GM12878 (cell line): ENCODE results near the gene SRRD. TPM values are rescaled to one million over a fixed set of nuclear protein-coding genes. Genes with fewer than 3 reads are reported as not detected.

Source experiments
- ATAC-seq: fragments of 200-7000 bp; cut with Tn5 transposase; 3 replicates; pipeline ENCODE4 v1.9.1; 2020; ENCODE audit warnings: mild to moderate bottlenecking, moderate library complexity
- BruUV-seq: library from RNA; stranded (reverse); fragments of 400-500 nt; replicated peaks from 2 replicates; lab custom pipeline; 2021; lab: Mats Ljungman, UMichigan
- CTCF ChIA-PET: fragments of 300-600 bp; sonication (Branson Sonifier 250); formaldehyde crosslinking; extraction: SDS; loops from one replicate; lab custom pipeline; 2021; ENCODE audit warnings: inconsistent platforms; lab: Yijun Ruan, JAX
- POLR2A ChIA-PET: fragments of 350-600 bp; formaldehyde crosslinking; extraction: SDS; loops from one replicate; lab custom pipeline; 2021; ENCODE audit warnings: inconsistent platforms; lab: Charles Lee
- RAD21 ChIA-PET: fragments of 300-600 bp; sonication (Branson Sonifier 250); formaldehyde crosslinking; loops from one replicate; lab custom pipeline; 2023; ENCODE audit warnings: antibody characterized with exemption; ENCODE audit not compliant: unreplicated experiment; lab: Charles Lee
- SMC1A ChIA-PET: fragments of 300-600 bp; sonication (Branson Sonifier 250); formaldehyde crosslinking; loops from one replicate; lab custom pipeline; 2023; ENCODE audit not compliant: unreplicated experiment, uncharacterized antibody; lab: Charles Lee
- DNase-seq: peaks from one replicate; pipeline ENCODE4 v3.0.0-alpha.2; 2011; ENCODE audit warnings: low read depth, low spot score
- FAIRE-seq: peaks from 3 replicates; lab custom pipeline; 2011; peaks lifted over from hg19 to GRCh38; lab: Jason Lieb, UNC
- H2AFZ ChIP-seq: 2 replicates; pipeline ENCODE4 v1.6.0; 2011; ENCODE audit warnings: low read depth, low read length, control low read depth; ENCODE audit not compliant: control insufficient read depth
- H3K27ac ChIP-seq: 2 replicates; pipeline ENCODE4 v1.5.1; 2011; ENCODE audit warnings: control low read depth; ENCODE audit not compliant: control insufficient read depth, insufficient read depth
- H3K27me3 ChIP-seq, 2 experiments: replicated peaks in 1 of 2; 2 replicates each; pipeline versions ENCODE4 v1.6.0 to v1.6.1; 2011; ENCODE audit warnings: low read length in 1 of 2; ENCODE audit not compliant: control insufficient read depth in 2 of 2, insufficient read depth in 2 of 2
- H3K36me3 ChIP-seq, 2 experiments: 2 replicates each; pipeline ENCODE4 v1.5.1; 2011; ENCODE audit warnings: low read length in 1 of 2; ENCODE audit not compliant: control insufficient read depth in 2 of 2, insufficient read depth in 2 of 2
- H3K4me1 ChIP-seq: 2 replicates; pipeline ENCODE4 v1.6.1; 2011; ENCODE audit warnings: mild to moderate bottlenecking, low read length, moderate library complexity, mixed read lengths; ENCODE audit not compliant: control insufficient read depth, insufficient read depth
- H3K4me2 ChIP-seq: 2 replicates; pipeline ENCODE4 v1.6.0; 2011; ENCODE audit warnings: control low read depth; ENCODE audit not compliant: control insufficient read depth, insufficient read depth
- H3K4me3 ChIP-seq: fragments of 200-600 bp; sonication (generic); 2 replicates; pipeline ENCODE4 v1.5.1; 2016
- H3K79me2 ChIP-seq: 2 replicates; pipeline ENCODE4 v1.6.0; 2011; ENCODE audit warnings: low read length; ENCODE audit not compliant: control insufficient read depth, insufficient read depth
- H3K9ac ChIP-seq: 2 replicates; pipeline ENCODE4 v1.8.0; 2011; ENCODE audit warnings: low read length, control low read depth, mixed read lengths; ENCODE audit not compliant: control insufficient read depth, insufficient read depth
- H3K9me3 ChIP-seq: replicated peaks from 3 replicates; pipeline ENCODE4 v1.5.1; 2011; ENCODE audit warnings: mild to moderate bottlenecking, low read length; ENCODE audit not compliant: control insufficient read depth, insufficient read depth
- H4K20me1 ChIP-seq: 2 replicates; pipeline ENCODE4 v1.6.0; 2011; ENCODE audit not compliant: control insufficient read depth, insufficient read depth
- MTA3 ChIP-seq: IDR thresholded peaks from 2 replicates; pipeline ENCODE4 v1.6.1; 2012; ENCODE audit warnings: low read length, inconsistent platforms, borderline replicate concordance
- PAX5 ChIP-seq: IDR thresholded peaks from 2 replicates; pipeline ENCODE4 v1.6.1; 2011; ENCODE audit warnings: low read depth, low read length, borderline replicate concordance
- POU2F2 ChIP-seq: IDR thresholded peaks from 3 replicates; pipeline ENCODE4 v1.6.1; 2011; ENCODE audit warnings: low read depth, mild to moderate bottlenecking, low read length, borderline replicate concordance
- REST ChIP-seq: IDR thresholded peaks from 2 replicates; pipeline ENCODE4 v1.6.1; 2012; ENCODE audit warnings: mild to moderate bottlenecking, low read depth, low read length
- SREBF2 ChIP-seq: IDR thresholded peaks from 2 replicates; pipeline ENCODE4 v1.6.1; 2012; ENCODE audit warnings: mild to moderate bottlenecking, low read length
- WGBS: methylation state at CpG from one replicate; pipeline ENCODE4 v1.1.6; 2016; ENCODE audit warnings: low lambda C conversion rate; ENCODE audit not compliant: insufficient replicate concordance, insufficient coverage; ENCODE audit errors: missing lambda C conversion rate; 5-methylcytosine and 5-hydroxymethylcytosine counted together
- in situ Hi-C: fragments of 300-500 bp; cut with MboI; formaldehyde crosslinking; loops from 9 replicates; pipeline ENCODE4 v1.14.3; 2018; ENCODE audit warnings: mixed read lengths
- intact Hi-C: fragments of 100-400 bp; cut with micrococcal nuclease; formaldehyde crosslinking; loops from one replicate; pipeline ENCODE4 v1.14.2; 2022; ENCODE audit not compliant: unreplicated experiment
- polyA plus RNA-seq, 11 experiments: library from polyadenylated mRNA; depleted of rRNA in 4 of 11; unstranded in 6 of 11; stranded (reverse) in 5 of 11; fragments of >200 nt; fragmentation: Nextera tagmentation in 4 of 11; fragmentation: Illumina TruSeq in 1 of 11; extraction: Ambion mirVana in 4 of 11; extraction: Trizol in 1 of 11; gene quantifications; 1 replicate in 1 of 11; 2 replicates in 10 of 11; pipeline versions ENCODE4 v1.2.1 to v1.2.3, GENCODE V29; 2011 to 2016; ENCODE audit warnings: inconsistent platforms in 2 of 11, missing spikeins in 2 of 11, low read depth in 1 of 11
- total RNA-seq, 4 experiments: library from RNA; depleted of rRNA in 3 of 4; stranded (reverse); fragments of >200 nt in 3 of 4; fragmentation: Illumina TruSeq in 1 of 4; extraction: Trizol in 1 of 4; gene quantifications; 2 replicates each; pipeline versions ENCODE4 v1.2.1 to v1.2.3, GENCODE V29; 2013 to 2021
- TF ChIP-seq, protein P1 (sequence below), 3 experiments: IDR thresholded peaks in 2 of 3; conservative IDR thresholded peaks in 1 of 3; 2 replicates each; pipeline ENCODE4 v1.5.1; 2011; ENCODE audit warnings: low read depth in 3 of 3, low read length in 3 of 3, mild to moderate bottlenecking in 3 of 3, control low read depth in 2 of 3, moderate library complexity in 2 of 3, inconsistent platforms in 1 of 3, mixed read lengths in 1 of 3; ENCODE audit not compliant: control insufficient read depth in 2 of 3, insufficient read depth in 1 of 3; ENCODE audit errors: extremely low read depth in 1 of 3

Gene SRRD
- total and polyA plus RNA-seq, 10 of the 15 experiments (the other 5 are each of a cell fraction or from before 2014, with no cell fraction given) = 4.1 to 50.6 (median 27.5) TPM

DNA sequence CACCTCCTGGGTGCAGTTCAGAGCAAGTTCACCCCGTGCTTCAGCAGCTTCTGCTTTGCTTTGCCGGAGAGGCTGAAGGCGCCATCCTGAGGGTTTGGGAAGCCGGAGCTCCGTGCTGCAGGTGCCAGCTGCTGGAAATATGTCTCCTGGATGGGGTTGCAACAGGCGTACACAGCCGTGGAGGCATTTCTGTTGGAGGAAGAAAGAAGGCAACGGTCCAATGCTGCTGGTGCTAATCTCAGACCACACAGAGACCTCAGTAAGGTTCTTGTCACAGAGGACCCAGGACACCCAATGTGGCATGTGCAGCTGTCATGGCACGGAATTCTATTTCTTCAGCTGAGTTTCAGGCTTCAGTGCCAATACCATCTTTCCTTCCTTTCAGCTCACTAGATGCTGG lies 30.5 kb upstream of the SRRD start (continued):
- no peak for TF ChIP-seq PAX5
- TF ChIP-seq, protein P1, sequence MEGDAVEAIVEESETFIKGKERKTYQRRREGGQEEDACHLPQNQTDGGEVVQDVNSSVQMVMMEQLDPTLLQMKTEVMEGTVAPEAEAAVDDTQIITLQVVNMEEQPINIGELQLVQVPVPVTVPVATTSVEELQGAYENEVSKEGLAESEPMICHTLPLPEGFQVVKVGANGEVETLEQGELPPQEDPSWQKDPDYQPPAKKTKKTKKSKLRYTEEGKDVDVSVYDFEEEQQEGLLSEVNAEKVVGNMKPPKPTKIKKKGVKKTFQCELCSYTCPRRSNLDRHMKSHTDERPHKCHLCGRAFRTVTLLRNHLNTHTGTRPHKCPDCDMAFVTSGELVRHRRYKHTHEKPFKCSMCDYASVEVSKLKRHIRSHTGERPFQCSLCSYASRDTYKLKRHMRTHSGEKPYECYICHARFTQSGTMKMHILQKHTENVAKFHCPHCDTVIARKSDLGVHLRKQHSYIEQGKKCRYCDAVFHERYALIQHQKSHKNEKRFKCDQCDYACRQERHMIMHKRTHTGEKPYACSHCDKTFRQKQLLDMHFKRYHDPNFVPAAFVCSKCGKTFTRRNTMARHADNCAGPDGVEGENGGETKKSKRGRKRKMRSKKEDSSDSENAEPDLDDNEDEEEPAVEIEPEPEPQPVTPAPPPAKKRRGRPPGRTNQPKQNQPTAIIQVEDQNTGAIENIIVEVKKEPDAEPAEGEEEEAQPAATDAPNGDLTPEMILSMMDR (IDR thresholded peaks at IDR 0.05 in 2 of 3, conservative IDR thresholded peaks at IDR 0.05 in 1 of 3; ENCODE audit: control insufficient read depth in 2 of 3, extremely low read depth in 1 of 3, insufficient read depth in 1 of 3, low read depth in 3 of 3, low read length in 3 of 3) = no peak
- TF ChIP-seq REST = no peak

DNA sequence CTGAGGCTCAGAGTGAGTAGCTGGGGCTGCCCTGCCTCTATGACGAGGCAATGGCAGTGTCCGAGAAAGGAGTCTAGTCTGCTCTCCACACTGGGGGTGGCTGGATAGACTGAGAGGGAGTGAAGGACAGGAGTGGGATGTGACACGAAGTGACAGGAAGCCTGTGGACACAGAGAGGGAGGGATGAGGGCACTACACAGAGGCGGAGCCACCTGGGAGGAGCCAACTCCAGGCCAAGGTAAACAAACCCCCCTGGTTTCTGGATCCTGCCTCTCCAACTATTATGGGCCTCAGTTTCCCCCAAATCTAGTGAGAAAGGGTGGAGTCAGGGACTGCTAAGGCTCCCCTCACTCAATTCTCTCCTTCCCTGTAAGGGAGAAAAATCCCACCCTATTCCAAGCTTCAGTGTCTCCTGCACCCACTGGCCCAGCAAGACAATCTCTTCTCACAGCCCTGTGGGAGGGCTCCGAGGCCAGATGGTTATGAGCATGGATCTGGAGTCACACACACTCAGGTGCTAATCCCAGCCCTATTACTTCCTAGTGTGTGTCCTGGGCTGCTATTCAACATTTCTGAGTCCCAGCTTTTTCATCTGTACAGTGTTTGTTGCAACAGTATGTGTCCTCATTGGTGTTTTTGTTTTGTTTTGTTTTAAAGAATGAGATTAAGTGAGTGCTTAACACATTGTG lies 29.7 kb upstream of the SRRD start:
- Histone ChIP-seq H3K4me1 (no peaks in the 10 kb centered on the region), H3K4me3 (no peak overlapping the region), H3K27ac (no peak overlapping the region), H4K20me1 (0 out of 2 replicates have a peak, but pooled peaks cover 3% of the 10 kb centered on the region), H3K9me3 (no peaks in the 10 kb centered on the region), H3K79me2 (no peaks in the 10 kb centered on the region), H2AFZ (no peak overlapping the region), H3K27me3 (no peaks in the 10 kb centered on the region), H3K36me3 (peaks cover 18 to 22% of the 10 kb centered on the region in 2 experiments), H3K9ac (no peak overlapping the region), H3K4me2 (no peak overlapping the region)
- ChIA-PET POLR2A (no interaction called here), CTCF (no interaction called here), SMC1A (interaction anchor here (1.6 kb wide), 1 partner anchor 8 kb away, joined by 4 read pairs; no protein-coding TSS in a partner anchor), RAD21 (no interaction called here)
- TF ChIP-seq POU2F2 (no peak), SREBF2 (no peak), MTA3 (no peak)
- ATAC-seq (no peak), DNase-seq (no peak), FAIRE-seq (no peak)
- in situ Hi-C loops = no loop called here
- intact Hi-C loops = no loop called here
- BruUV-seq = no TSS peak
- WGBS = 80% methylated on average over 5 of the region's 5 CpGs
